Activated CD8-positive, alpha-beta memory T cell treated with anti-CD3 and anti-CD28 coated beads, Interleukin-2, amount 50 U/mL, for 24 hours (primary cell): ENCODE data around the gene PABPN1.
A peak's percentile ranks its signal among the peaks of the same experiment; 100 is the strongest.
"Not testable (repeated sequence)": the region's sequence is repeated elsewhere in the genome, so short reads cannot be mapped to it uniquely, and the experiment has no call there.

Source experiments
- DNase-seq: peaks from one replicate; pipeline ENCODE4 v3.0.0-alpha.2; 2020; ENCODE audit errors: extremely low read depth

Gene PABPN1

DNA sequence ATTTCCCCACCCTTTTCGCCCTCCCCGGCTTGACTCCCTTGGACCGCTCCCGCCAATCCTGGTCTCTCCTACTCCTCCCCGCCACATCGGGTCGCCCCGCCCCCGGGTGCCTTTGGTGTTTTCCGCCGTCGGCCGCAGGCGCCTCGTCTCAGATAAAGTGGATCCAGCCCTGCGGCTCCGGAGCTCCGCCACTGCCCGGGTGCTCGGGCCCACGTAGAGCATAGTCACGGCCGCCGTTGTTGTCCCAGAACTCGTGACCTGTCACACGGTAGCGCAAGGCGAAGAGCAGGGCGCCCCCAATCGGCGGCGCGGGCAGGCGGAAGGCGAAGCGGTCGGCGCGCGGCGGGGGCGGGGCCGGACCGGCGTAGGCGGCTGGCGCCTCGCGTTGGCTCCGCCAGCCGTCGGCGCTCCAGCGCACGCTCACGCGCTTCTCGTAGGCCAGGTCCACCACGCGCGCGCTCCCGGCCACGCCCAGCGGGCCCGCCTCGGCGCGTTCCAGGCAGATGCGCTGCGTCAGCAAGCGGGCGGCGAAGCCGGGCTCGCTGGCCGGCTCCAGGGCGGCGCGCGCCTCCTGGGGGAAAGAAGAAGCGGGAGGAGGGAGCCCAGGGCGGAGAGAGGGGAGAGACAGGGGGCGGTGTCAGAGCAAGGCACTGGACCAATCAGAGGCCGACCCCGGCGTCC is 19.8 kb upstream of the PABPN1 start:
- DNase-seq, result peak; percentile 84

DNA sequence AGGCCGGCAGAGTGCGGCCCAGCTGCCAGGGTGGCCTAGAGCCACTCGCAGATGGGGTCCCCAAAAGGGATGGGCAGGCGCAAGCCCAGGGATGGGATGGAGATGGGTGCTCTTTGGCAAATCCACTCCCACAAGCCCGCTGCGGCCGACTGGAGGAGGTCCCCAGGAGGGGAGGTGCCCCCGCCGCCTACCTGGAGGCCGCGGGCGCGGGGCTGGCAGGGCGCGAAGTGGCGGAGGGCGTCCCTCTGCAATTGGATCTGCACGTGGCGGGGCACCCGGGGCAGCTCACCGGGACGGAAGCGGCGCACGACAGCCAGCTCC is 19.3 kb upstream of the PABPN1 start:
- DNase-seq, result peak; percentile 20

DNA sequence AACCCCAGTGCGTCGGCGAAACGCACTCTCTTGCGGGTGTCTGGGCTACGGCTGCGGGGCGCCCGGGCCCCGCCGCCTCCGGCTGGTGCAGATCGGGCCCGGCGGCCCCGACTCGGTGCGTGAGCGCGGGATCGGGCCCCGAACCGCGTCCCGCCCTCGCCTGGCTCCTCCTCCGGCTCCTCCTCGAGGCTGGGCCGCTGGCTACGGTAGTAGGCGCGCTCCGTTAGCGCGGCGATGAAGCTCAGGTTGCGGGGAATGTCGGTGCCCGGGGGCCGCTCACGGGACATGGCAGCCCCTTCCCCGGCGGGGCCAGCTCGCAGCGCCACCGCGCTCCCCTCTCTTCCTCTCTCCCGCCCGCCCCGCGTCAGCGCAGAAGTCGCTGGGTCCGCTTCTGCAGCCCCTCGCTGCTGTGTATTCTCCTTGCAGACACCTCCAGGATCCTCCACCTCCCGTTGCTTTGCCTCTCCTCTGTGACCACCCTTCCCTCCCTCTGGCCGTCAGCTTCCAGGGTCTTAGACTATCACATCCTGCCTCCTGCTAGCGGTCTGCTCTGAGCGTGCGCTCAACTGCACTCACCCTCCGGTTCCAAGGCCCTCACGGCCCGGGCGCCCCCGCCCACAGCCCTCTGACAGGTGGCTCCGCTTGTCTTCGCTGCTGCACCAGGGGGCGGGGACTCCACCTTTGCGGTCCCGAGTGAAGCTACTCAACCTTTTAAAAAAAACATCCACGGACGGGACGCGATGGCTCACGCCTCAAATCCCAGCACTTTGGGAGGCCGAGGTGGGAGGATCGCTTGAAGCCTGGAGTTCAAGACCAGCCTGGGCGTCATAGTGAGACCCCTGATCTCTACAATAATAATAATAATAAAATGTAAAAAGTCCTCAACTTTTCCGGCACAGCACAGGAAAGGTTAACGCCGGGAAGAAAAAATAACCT is 18.7 kb upstream of the PABPN1 start, which contains the start of gene PPP1R3E:
TSS of gene PPP1R3E (minus strand) at position 570 of the 936 bp plus-strand sequence. CDS start at position 287, 283 bp downstream.
- DNase-seq, result peak; percentile 51

- no peak for DNase-seq
Measured at GRCh38 chr14:23306412-23307145, 14.7 kb upstream of the PABPN1 start, which contains the start of gene BCL2L2. BCL2L2 (plus strand) TSS chr14:23306833; CDS start chr14:23307768, 935 bp downstream.

DNA sequence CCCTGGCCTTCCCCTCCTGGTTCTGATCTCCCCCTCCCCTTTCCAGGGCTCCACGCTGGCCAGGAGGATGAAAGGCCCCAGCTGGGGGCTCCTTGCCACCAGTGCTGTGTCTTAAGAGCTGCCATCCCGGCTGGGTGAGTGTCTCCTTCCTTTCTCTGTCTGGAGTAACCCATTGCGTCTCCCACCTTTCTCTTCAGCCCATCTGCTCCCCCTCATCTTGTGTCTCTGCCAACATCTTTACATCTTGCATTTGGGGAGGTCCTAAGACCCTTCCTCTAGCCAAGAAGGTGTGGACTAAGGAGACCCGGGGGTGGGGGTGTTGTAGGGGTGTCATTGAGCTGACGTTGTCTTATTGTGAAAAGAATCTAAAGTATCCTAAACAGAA is 14.1 kb upstream of the PABPN1 start:
- DNase-seq, result no peak

DNA sequence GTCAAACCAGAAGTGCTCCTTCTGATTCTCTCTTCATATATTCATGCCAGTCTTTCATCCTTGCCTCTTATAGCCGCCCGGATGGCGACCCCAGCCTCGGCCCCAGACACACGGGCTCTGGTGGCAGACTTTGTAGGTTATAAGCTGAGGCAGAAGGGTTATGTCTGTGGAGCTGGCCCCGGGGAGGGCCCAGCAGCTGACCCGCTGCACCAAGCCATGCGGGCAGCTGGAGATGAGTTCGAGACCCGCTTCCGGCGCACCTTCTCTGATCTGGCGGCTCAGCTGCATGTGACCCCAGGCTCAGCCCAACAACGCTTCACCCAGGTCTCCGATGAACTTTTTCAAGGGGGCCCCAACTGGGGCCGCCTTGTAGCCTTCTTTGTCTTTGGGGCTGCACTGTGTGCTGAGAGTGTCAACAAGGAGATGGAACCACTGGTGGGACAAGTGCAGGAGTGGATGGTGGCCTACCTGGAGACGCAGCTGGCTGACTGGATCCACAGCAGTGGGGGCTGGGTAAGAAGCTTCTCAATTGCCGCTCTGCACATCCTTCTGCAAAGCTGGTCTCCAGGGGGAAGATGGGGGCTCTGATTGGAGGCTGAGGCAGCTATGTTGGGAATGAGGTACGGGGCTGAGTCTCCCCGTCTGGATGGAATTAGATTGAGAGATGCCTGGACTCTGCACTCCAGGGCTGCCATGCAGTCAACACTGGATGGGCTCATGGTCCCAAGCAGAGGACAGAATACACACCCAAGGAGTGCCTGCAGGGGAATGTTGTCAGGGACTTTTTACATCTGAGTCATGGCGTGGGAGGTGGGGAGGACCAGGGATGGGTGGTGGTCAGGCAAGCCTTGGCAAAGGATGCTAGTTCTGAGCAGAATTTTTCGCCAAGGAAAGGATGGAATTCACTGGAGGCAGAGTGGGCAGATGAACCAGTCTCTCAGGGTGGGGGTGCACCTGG is 13.3 kb upstream of the PABPN1 start:
- no peak for DNase-seq

GRCh38 chr14:23308721-23309445 is 12.4 kb upstream of the PABPN1 start:
- DNase-seq, result no peak

DNA sequence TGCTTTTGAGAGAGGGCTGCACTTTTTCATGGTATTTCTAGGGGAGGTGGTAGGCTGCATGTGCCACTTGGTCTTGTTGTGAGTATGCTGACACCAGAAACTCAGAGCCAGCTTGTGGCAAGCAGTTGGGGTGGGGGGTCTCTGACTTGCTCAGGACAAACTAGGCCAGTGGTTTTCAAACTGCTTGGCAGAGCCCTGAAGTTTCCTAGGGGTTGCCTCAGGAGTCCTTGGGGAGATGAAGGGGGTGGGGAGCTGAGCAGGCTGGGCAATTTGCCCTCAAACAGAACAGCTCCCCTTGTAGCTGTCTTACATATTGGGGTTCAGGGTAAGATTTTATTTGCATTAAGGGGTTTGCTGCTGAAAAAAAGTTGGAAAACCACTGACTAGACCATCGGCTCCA is 10.7 kb upstream of the PABPN1 start:
- no peak for DNase-seq

DNA sequence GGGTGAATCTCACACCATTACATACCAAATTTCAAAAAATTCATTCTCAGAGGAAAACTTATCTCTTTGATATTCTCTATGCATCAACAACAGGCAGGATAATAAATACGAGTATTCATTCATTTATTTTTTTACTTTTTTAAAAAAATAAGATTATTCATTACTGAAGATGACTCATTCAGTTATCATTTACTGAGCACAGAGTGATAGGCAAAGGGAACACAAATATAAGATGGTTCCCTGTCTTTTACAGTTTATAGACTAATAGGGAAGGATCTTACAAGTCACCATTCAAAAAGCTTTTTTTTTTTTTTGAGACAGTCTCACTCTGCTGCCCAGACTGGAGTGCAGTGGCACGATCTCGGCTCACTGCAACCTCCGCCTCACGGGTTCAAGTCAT is 5.0 kb upstream of the PABPN1 start:
- no peak for DNase-seq

DNA sequence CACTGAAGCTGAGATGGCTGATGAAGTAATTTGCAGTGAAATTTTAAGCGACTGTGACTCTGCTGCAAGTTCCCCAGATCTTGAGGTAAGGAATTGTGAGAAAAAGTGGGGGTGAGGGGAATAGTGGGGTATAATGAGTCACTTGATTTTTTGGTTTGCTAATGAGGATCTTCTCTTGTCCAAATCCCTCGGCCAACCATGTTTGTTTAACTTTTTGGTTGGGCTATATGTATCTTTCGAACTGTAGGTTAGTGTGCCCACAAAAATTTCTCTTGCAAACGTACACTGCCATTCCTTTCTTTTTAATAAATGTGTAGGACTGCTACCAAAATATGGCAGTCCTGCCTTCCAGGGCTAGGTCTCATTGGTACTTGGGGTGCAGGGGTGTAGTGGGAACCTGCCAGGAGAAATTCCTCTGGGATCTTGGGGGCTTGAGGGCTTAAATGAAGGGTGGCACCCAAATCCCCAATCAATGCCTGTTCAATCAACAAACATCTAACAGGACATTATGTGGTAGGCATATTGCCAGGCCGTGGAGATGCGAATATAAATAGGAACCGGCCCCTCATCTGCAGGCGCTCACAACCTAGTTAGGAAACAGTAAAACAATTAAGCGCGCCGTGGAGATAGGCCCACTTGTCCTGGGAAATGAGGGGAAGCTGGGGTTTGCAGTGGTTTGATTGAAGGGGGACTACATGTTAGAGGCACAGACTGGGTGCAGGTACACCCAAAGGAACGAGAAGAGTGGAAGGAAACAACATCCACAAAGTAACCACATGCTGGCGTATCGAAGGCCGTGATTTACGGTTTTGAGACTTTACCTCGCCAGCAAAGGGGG is 1.3 kb upstream of the PABPN1 start:
- DNase-seq, result no peak

DNA sequence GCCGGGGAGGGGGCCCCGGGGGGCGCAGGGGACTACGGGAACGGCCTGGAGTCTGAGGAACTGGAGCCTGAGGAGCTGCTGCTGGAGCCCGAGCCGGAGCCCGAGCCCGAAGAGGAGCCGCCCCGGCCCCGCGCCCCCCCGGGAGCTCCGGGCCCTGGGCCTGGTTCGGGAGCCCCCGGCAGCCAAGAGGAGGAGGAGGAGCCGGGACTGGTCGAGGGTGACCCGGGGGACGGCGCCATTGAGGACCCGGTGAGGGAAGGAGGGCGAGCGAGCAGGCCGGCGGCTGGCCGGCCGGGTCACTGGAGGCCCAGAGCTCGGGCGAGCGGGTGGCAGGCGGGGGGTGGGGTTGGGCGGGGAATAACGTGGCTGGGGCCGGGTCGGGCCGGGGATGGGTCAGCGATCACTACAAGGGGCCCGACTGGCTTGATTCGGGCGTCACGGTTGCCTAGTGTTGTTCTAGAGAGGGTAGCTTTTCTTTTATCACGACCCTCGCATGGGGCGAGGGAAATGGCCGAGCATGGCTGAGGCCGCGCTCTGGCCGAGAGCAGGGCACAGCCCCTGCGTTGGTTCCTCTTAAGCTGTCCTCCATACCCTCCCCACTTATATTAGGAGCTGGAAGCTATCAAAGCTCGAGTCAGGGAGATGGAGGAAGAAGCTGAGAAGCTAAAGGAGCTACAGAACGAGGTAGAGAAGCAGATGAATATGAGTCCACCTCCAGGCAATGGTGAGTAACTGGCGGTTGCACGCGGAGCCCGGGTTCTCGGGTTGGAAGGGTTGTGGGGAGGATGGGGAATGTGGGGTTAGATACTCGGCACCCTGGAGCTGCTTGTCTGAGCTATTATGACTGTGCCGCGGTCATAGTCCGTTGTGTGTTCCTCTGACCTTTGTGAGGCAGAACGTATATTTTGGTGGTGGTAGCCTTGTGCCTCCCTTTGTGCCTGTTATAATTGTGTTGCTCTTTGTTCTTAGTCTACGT is 603 bp downstream of the PABPN1 start:
- DNase-seq, result no peak

DNA sequence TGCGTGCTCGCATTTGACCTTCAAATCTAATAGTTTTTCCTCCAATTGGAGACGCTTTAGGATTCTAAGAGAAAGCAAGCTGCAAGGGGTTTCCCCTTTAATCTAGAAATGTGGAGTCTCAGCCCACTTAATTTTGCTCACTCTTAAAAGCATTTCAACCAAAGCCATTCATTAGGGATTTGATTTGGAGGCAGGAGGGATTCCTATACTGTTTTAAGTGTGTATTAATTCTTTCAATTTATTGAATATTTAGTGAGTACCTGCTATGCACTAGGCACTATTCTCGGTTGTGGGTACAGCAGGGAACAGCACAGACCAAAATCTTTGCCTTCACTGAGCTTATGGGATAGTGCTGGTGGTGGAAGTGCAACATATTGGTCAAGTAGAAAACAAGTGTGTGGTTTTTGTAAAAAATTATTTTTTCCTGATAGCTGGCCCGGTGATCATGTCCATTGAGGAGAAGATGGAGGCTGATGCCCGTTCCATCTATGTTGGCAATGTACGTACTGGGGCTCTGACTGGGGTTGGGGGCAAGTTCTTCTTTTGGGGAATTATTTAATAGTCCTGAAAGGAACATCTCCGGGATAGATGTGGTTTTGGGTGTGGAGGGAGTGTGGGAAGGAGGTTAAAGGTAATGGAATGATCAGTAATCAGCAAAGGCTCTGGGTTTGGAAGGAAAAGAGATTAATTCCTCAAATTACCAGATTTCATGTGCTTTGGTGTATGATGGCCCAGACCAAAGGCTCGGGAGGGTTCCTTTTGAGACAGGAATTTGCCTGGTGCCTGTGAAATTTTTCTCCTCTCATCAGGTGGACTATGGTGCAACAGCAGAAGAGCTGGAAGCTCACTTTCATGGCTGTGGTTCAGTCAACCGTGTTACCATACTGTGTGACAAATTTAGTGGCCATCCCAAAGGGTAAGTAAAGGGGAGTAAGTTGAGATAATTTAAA is 1.6 kb downstream of the PABPN1 start:
- no peak for DNase-seq

DNA sequence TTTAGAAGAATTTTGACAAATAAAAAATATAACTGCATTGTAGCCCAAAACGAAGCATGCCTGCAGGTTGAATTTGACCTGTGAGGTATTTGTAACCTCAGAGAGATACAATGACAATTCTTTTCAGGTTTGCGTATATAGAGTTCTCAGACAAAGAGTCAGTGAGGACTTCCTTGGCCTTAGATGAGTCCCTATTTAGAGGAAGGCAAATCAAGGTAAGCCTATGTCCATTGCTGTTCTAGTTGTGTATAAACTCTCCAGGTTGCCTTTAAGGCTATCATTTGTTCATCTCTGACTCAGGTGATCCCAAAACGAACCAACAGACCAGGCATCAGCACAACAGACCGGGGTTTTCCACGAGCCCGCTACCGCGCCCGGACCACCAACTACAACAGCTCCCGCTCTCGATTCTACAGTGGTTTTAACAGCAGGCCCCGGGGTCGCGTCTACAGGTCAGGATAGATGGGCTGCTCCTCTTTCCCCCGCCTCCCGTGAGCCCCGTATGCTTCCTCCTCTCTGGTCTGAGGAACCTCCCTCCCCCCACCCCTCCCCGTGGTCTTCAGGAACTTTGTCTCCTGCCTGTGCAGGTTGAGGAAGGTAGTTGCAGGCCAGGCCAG is 2.7 kb downstream of the PABPN1 start:
- no peak for DNase-seq

DNA sequence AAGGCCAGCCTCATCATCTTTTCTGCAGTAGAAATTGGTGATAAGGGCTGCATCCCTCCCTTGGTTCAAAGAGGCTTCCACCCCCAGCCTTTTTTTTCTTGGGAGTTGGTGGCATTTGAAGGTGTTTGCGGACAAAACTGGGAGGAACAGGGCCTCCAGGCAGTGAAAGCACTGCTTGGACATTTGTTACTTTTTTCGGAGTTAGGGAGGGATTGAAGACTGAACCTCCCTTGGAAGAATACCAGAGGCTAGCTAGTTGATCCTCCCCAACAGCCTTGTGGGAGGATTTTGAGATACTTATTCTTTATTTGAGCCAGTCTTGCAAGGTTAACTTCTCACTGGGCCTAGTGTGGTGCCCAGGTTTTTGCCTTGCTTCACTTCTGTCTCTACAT is 3.2 kb downstream of the PABPN1 start:
- DNase-seq, result no peak

DNA sequence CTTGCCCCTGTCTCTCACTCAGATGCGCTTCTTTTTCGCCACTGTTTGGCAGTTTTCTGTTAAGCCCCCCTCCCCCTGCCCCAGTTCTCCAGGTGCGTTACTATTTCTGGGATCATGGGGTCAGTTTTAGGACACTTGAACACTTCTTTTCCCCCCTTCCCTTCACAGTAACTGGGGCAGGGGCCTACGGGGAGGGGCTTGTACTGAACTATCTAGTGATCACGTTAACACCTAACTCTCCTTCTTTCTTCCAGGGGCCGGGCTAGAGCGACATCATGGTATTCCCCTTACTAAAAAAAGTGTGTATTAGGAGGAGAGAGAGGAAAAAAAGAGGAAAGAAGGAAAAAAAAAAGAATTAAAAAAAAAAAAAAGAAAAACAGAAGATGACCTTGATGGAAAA is 3.7 kb downstream of the PABPN1 start:
- DNase-seq, result no peak

DNA sequence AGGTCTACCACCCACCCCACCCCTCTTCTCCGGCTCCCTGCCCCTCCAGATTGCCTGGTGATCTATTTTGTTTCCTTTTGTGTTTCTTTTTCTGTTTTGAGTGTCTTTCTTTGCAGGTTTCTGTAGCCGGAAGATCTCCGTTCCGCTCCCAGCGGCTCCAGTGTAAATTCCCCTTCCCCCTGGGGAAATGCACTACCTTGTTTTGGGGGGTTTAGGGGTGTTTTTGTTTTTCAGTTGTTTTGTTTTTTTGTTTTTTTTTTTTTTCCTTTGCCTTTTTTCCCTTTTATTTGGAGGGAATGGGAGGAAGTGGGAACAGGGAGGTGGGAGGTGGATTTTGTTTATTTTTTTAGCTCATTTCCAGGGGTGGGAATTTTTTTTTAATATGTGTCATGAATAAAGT is 4.5 kb downstream of the PABPN1 start:
- not testable (repeated sequence) for DNase-seq
